Measurements from ENCODE around the gene PAX5. TPM values are rescaled to one million over a fixed set of nuclear protein-coding genes. Genes with fewer than 3 reads are reported as not detected.

Gene PAX5
- total RNA-seq, 3 donors from 2014 or later (not counting 1 experiment from before 2014, with no cell fraction given), result 1.3 to 2.1 (median 2.0) TPM

GRCh38 chr9:36865731-36866635 lies 168.1 kb downstream of the PAX5 start:
- Histone ChIP-seq H3K4me3 (ENCODE audit: low read length) (no peak overlapping the region), H3K4me1 (ENCODE audit: control insufficient read depth, insufficient read depth, low read length) (no peaks in the 10 kb centered on the region), H3K27ac (ENCODE audit: low read length) (no peak overlapping the region), H3K9me3 (ENCODE audit: control insufficient read depth, insufficient read depth, low read length) (no peaks in the 10 kb centered on the region), H3K27me3 (ENCODE audit: control insufficient read depth, insufficient read depth, low read length) (no peaks in the 10 kb centered on the region), H3K36me3 (ENCODE audit: control insufficient read depth, insufficient read depth, low read length) (no peaks in the 10 kb centered on the region)
- no peaks in the 10 kb centered on the region for H3K4me1 Mint-ChIP-seq
- H3K27ac Mint-ChIP-seq, result no peak overlapping the region
- no peak for TF ChIP-seq CTCF (IDR thresholded peaks at IDR 0.05)
- no peak overlapping the region for H3K4me3 Mint-ChIP-seq
- no peak for ATAC-seq
- H3K27me3 Mint-ChIP-seq (ENCODE audit: low read depth in 2 of 2), result peaks cover 10 to 18% of the 10 kb centered on the region in 2 donors
- H3K9me3 Mint-ChIP-seq, result no peaks in the 10 kb centered on the region
- no peaks in the 10 kb centered on the region for H3K36me3 Mint-ChIP-seq
- intact Hi-C loops (cut with micrococcal nuclease), result no loop called here
- WGBS (ENCODE audit: insufficient coverage), result 88% methylated on average over 20 of the region's 20 CpGs
- no peak for DNase-seq

- TF ChIP-seq CTCF (IDR thresholded peaks at IDR 0.05), result no peak
Measured at GRCh38 chr9:36864491-36865410, 169.3 kb downstream of the PAX5 start.

GRCh38 chr9:36862206-36863145 lies 171.6 kb downstream of the PAX5 start:
- intact Hi-C loops (cut with micrococcal nuclease), result no loop called here
- Histone ChIP-seq H3K27me3 (ENCODE audit: control insufficient read depth, insufficient read depth, low read length) (no peaks in the 10 kb centered on the region), H3K4me3 (ENCODE audit: low read length) (no peak overlapping the region), H3K27ac (ENCODE audit: low read length) (no peak overlapping the region), H3K36me3 (ENCODE audit: control insufficient read depth, insufficient read depth, low read length) (no peaks in the 10 kb centered on the region), H3K9me3 (ENCODE audit: control insufficient read depth, insufficient read depth, low read length) (no peaks in the 10 kb centered on the region), H3K4me1 (ENCODE audit: control insufficient read depth, insufficient read depth, low read length) (no peaks in the 10 kb centered on the region)
- H3K27me3 Mint-ChIP-seq (ENCODE audit: low read depth in 2 of 2), result peaks cover 3 to 10% of the 10 kb centered on the region in 2 donors
- ATAC-seq (no peak), DNase-seq (peak in 1 of 2 donors; percentile 17)
- peak; percentile 15 for TF ChIP-seq CTCF (IDR thresholded peaks at IDR 0.05)
- H3K4me1 Mint-ChIP-seq, result no peaks in the 10 kb centered on the region
- no peaks in the 10 kb centered on the region for H3K36me3 Mint-ChIP-seq
- H3K4me3 Mint-ChIP-seq, result no peak overlapping the region
- 69% methylated on average over 21 of the region's 21 CpGs for WGBS (ENCODE audit: insufficient coverage)
- no peak overlapping the region for H3K27ac Mint-ChIP-seq
- H3K9me3 Mint-ChIP-seq, result no peaks in the 10 kb centered on the region

More at GRCh38 chr9:36864491-36865410, 169.3 kb downstream of the PAX5 start:
- DNase-seq (no peak), ATAC-seq (no peak)
- Mint-ChIP-seq H3K27ac (no peak overlapping the region), H3K4me1 (no peaks in the 10 kb centered on the region), H3K27me3 (ENCODE audit: low read depth in 2 of 2) (peaks cover 10 to 18% of the 10 kb centered on the region in 2 donors), H3K36me3 (no peaks in the 10 kb centered on the region), H3K4me3 (no peak overlapping the region), H3K9me3 (no peaks in the 10 kb centered on the region)
- no peaks in the 10 kb centered on the region for H3K4me1 ChIP-seq (ENCODE audit: control insufficient read depth, insufficient read depth, low read length)
- no peaks in the 10 kb centered on the region for H3K27me3 ChIP-seq (ENCODE audit: control insufficient read depth, insufficient read depth, low read length)
- H3K36me3 ChIP-seq (ENCODE audit: control insufficient read depth, insufficient read depth, low read length), result no peaks in the 10 kb centered on the region
- no peak overlapping the region for H3K27ac ChIP-seq (ENCODE audit: low read length)
- intact Hi-C loops (cut with micrococcal nuclease), result no loop called here
- WGBS (ENCODE audit: insufficient coverage), result 87% methylated on average over 31 of the region's 31 CpGs
- no peaks in the 10 kb centered on the region for H3K9me3 ChIP-seq (ENCODE audit: control insufficient read depth, insufficient read depth, low read length)
- no peak overlapping the region for H3K4me3 ChIP-seq (ENCODE audit: low read length)

Measured in natural killer cell (primary cell).